HG03520 (cell line): ENCODE data around the gene KARS1.
"Not testable (repeated sequence)": the region's sequence is repeated elsewhere in the genome, so short reads cannot be mapped to it uniquely, and the experiment has no call there.

Experiments
- ATAC-seq: cut with Tn5 transposase; IDR thresholded peaks from one replicate; pipeline ENCODE4 v1.9.1; 2021; ENCODE audit warnings: mild to moderate bottlenecking, moderate library complexity; ENCODE audit not compliant: unreplicated experiment

KARS1 gene

DNA sequence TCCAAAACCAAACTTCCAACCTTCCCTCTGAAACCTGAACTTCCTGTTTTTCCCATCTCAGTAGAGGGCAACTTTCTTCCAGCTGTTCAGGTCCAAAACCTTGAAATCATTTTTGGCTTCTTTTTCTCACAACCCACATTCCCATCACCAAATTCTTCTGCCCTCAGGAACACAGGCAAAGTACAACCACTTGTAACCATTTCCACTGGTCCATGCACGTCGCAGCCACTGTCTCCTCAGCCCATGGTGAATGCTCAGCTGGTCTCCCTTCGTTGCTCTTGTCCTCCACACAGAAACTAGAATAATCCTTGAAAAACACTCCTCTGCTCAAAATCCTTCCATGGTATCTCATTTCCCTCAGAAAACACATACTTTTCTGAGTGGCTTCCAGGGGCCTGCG lies 20.7 kb downstream of the KARS1 start:
- no peak for ATAC-seq

- ATAC-seq: no peak
Measured at GRCh38 chr16:75624921-75625334, 22.5 kb downstream of the KARS1 start.

DNA sequence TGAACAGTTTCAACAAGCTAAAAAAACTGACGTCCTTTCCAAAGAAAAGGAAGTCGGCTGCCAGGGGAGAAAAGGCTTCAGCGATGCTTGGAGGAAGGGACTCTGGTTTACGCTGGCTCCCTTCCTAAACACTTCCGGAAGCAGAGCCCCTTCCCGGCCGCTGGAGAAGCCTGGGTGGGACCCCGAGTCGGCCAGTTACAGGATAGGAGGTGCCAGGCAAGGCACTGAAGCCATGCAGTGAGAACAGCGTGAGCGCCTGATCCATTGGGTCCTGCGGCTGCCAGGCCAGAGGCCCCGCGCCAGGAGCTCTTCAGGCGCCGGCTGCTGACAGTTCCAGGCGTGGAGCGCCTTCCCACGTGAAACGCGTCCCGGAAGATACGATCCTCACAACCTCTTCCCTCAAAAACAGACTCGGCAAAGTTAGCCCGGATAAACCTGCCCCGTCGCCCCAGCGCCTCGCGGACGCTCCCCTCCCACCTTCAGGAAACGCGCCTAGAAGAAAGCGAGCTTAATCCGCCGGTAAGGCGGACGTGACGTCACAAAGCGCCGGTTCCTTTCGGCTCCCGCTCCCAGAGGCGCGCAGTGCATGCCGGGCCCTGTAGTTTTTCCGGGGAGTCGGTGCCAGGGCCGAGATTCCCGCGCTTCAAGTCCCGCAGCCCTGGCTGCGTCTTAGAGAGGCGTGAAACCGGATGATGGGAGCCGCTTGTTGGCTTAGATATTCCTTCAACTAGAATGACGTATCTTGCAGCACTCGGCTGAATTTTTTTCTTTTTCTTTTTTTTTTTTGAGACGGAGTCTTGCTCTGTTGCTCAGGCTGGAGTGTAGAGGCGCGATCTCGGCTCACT lies 24.5 kb downstream of the KARS1 start, which contains the start of gene ADAT1:
Gene ADAT1, minus strand, starts transcription at position 521 of the 845 bp plus-strand sequence. CDS start 2,482 bp downstream, outside the sequence.
- ATAC-seq: peak; percentile 91

- no peak for ATAC-seq
Measured at GRCh38 chr16:75621170-75621477, 26.3 kb downstream of the KARS1 start.

DNA sequence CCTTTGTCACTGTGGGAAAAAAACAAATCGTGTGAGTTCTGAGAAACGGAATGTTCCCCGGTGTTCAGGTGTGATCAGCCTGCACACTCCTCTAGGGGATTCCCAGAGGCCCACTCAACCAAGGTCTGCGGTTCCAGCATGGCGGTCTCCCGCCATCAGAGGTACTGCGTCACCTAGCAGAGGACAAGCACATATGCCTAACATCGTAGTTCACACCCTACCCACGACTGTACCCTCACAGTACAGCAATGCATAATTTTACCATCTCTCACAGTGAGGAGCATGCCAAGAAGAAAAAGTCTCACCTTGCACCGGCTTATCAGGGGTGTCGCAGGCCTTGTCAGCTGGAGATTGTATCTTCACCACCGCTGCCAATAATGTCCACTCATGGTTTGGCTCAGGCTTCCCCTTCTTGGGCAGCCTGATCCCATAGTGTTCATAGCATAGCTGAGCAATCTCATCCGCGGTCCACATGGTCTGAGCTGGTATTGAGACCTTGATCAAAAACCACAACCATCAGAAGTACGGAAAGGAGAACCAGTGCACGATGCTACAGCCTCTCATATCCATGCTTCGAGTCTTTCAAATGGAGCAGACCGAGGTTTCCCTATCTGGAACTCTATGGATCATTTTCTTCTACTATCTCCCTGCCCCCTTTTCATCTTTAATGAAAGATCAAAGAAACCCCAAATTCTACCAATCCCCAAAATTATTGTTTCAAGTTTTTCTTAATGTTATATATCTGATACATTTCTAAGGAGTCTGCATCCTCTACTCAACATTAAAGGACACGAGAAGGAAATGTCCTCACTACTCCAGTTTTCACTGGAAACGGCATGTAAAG lies 26.9 kb downstream of the KARS1 start:
- no peak for ATAC-seq

GRCh38 chr16:75618780-75619179 lies 28.7 kb downstream of the KARS1 start:
- no peak for ATAC-seq

DNA sequence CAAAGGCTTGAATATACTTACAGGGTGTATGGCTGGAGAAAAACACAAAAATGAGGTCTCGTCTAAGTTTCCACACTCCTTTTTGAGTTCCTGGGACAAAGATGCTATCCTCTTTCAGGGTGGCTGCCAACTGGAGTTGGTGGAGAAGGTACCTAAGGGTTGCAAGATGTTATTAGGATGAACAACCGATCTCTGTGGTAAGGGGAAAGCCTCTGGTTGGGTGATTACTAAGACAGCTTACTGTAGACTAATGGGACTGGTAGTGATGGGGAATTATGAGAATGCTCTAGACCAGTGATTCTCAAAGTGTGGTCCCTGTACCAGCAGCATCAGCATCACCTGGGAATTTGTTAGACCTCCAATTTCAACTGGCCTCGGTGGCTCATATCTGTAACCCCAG lies 30.3 kb downstream of the KARS1 start:
- ATAC-seq: no peak

DNA sequence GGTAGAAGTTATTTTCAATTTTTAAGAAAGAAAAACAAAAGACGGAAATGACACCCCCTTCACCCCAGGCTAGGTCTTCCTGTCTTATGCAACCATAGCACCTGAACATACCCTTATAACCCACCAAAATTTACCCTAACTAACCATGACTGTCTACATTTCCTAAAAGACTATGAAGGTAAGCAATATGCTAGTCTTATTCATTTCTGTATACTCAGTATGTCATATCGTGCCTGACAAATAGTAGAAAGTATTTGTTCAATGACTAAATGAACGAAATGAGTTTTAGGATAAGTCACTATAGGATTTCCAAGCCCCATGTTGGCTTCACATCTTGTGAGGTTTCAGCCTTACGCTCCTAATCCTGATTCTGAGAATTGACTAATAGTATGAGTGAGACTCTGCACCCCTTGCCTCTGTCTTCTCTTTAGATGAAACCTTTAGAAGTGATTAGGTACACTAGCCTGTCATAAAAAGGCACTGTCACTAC lies 30.9 kb downstream of the KARS1 start:
- no peak for ATAC-seq

- no peak for ATAC-seq
Measured at GRCh38 chr16:75615619-75616018, 31.8 kb downstream of the KARS1 start.

DNA sequence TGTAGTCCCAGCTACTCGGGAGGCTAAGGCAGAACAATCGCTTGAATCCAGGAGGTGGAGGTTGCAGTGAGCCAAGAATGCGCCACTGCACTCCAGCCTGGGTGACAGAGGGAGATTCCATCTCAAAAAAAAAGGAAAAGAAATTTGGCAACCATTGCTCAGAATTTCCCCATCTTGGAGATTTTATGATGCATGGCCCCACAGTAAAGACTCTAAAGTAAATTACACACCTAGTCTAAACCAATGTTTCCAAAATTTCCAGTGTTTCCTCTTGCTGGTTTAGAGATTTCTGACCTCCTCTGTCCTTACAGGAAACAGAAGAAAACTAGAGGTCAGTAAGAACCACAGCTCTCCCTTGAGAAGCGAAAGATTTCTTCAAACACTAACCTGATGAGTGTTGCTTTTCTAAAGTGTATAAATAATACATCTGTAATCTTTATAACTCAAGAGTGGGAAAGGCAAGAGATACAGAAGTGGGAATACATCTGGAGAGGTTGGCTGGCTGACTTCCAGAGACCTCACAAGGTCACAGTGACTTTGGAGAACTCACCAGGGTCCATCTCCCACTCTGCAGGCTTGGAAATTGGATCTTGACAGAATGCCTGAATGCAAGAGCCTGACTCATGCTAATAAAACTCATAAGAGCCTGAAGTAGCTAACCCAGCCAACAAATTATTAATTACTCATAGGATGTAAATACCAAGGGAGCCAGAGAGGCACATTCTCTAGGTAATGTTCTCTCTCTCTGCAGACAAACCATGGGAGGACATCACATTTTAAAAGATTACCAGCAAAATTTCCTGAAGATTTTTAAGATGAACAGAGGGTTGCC lies 33.2 kb downstream of the KARS1 start:
- ATAC-seq: no peak

DNA sequence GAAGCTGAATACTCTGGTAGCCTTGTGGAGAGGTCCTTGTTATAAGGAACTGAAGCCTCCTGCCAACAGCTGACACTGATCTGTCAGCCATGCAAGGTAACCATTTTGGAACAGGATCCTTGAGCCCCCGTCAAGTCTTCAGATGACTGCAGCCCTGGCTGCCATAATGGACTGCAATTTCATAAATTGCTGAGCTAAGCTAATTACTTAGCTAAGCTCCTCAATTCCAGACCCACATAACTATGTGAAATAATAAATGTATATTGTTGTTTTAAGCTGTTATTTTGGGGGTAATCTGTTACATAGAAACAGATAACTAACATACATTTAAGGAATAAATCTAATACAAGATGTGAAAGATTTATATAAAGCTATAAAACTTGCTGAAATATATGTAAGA lies 41.0 kb downstream of the KARS1 start:
- ATAC-seq: no peak

- no peak for ATAC-seq
Measured at GRCh38 chr16:75603241-75603640, 44.2 kb downstream of the KARS1 start.

GRCh38 chr16:75599452-75600277 lies 47.8 kb downstream of the KARS1 start:
- no peak for ATAC-seq

GRCh38 chr16:75593825-75594820 lies 53.3 kb downstream of the KARS1 start:
- no peak for ATAC-seq

DNA sequence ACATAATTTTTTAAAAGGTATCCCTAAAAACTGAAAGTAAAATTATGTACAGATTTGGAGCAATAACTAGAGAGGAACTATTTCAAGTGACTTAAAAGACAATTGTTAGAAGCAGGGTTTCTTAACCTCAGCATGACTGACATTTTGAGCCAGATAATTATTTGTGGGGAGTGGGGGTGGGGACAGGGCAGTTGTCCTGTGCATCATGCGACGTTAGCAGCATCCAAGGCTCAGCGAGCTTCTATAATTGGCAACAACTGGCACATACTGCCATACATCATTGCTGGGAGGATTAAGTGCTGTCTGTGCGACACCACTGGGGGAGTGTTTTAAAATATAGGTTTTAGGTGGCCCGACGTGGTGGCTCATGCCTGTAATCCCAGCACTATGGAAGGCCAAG lies 54.2 kb downstream of the KARS1 start:
- no peak for ATAC-seq

DNA sequence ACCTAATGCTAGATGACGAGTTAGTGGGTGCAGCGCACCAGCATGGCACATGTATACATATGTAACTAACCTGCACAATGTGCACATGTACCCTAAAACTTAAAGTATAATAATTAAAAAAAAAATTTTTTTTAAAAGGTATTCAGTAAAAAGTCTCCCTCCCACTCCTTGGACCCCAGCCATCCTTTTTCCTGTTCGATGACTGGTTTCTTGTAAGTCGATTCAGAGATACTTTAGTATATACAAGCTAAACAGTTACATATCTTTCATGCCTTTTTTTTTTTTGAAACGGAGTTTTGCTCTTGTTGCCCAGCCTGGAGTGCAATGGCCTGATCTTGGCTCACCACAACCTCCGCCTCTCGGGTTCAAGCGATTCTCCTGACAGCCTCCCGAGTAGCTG lies 55.5 kb downstream of the KARS1 start:
- ATAC-seq: not testable (repeated sequence)

DNA sequence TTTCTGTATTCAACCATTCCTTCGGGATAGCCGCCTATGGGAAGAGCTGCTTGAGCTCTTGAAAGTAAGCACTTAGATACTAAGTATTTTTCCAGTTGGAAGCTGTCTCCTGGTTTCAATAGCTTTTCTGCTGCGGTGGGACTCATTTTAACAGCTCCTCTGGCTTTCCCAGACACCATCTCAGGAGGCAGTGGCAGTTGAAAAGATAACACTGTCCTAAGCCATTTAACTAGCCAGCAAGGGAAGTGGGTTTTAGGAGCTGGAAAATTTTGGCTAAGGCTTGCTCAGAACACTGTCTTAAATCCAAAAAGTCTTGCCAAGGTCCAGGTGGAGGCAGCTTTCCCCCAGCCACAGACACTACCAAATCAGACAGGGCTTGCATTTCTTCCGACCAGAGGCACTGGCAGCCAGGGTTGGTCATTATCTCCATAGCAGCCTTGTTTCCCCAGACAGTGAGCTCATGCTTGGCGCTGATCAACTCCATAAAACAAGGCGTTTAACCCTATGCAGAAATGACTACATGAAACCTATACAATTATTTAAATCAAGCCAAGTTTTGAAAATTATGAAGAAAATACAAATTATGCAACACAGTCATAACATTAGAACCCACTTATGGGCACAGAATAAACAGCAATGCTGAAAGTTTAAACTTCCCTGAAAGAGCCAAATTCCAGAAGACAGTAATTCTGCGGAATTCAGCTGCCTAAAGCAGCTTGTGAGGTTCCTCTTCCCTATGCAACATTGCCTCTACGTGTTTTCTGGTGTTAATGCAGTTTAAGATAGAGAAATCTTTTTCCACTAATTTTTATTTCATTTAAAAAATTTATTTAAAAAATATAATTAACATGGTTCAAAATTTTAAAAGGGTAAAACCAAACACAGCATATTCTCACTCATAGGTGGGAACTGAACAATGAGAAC lies 56.3 kb downstream of the KARS1 start:
- ATAC-seq: no peak

DNA sequence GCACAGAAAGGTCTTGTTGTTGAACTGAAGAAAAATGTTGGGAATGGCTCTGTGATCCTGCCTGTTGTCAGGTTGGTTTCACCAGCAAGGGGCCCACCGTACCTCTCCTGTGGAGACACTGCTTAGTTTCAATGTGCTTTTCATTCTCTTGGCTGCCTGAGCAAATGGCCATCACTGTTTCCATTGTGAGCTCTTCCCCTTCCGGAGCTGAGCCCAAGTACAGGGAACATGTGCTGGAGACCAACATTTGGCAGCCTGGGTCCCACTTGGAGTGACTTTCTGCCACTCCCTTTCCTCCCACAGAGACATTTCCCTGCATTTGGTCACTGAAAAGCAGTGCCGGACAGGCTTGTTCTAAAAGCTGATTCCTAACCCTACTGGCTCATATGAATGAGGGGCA lies 58.2 kb downstream of the KARS1 start:
- ATAC-seq: no peak
